NCI-H345 (cell line): ENCODE measurements around the gene TNFAIP6.
A peak's percentile ranks its signal among the peaks of the same experiment; 100 is the strongest.

Source experiments
- DNase-seq: peaks from one replicate; lab custom pipeline; 2025; lab: John Stamatoyannopoulos, UW

Gene TNFAIP6

GRCh38 chr2:151359768-151360461 is 2.5 kb downstream of the TNFAIP6 start:
- no peak for DNase-seq

GRCh38 chr2:151361674-151362370 is 4.4 kb downstream of the TNFAIP6 start:
- no peak for DNase-seq

GRCh38 chr2:151363709-151364108 is 6.3 kb downstream of the TNFAIP6 start:
- no peak for DNase-seq

GRCh38 chr2:151367571-151367970 is 10.2 kb downstream of the TNFAIP6 start:
- DNase-seq: no peak

GRCh38 chr2:151374436-151374835 is 17.0 kb downstream of the TNFAIP6 start:
- no peak for DNase-seq

GRCh38 chr2:151379169-151379568 is 21.8 kb downstream of the TNFAIP6 start:
- DNase-seq: no peak

GRCh38 chr2:151380580-151381235 is 23.3 kb downstream of the TNFAIP6 start:
- no peak for DNase-seq

- DNase-seq: no peak
These were observed 23.9 kb downstream of the TNFAIP6 start for GRCh38 chr2:151381266-151381665.

- DNase-seq: no peak
These were observed 30.6 kb downstream of the TNFAIP6 start for GRCh38 chr2:151388011-151388410.

- no peak for DNase-seq
These were observed 34.0 kb downstream of the TNFAIP6 start for GRCh38 chr2:151391436-151391835.

- no peak for DNase-seq
These were observed 37.1 kb downstream of the TNFAIP6 start for GRCh38 chr2:151394509-151394908.

GRCh38 chr2:151395509-151396374 is 38.4 kb downstream of the TNFAIP6 start:
- no peak for DNase-seq

GRCh38 chr2:151399981-151400380 is 42.6 kb downstream of the TNFAIP6 start:
- DNase-seq: no peak

- DNase-seq: no peak
These were observed 43.8 kb downstream of the TNFAIP6 start for GRCh38 chr2:151401149-151401548.

- DNase-seq: no peak
These were observed 46.5 kb downstream of the TNFAIP6 start for GRCh38 chr2:151403914-151404313.

GRCh38 chr2:151405376-151405775 is 48.0 kb downstream of the TNFAIP6 start:
- DNase-seq: no peak

- DNase-seq: no peak
These were observed 49.9 kb downstream of the TNFAIP6 start for GRCh38 chr2:151407281-151407680.

- no peak for DNase-seq
These were observed 51.6 kb downstream of the TNFAIP6 start for GRCh38 chr2:151408788-151409600.

GRCh38 chr2:151409601-151410484 is 52.5 kb downstream of the TNFAIP6 start, which contains the start of gene RIF1:
TSS of gene RIF1 (plus strand) at chr2:151409902. CDS start at chr2:151410424, 522 bp downstream.
- peak; percentile 96 for DNase-seq

GRCh38 chr2:151410485-151410834 is 53.1 kb downstream of the TNFAIP6 start:
- DNase-seq: peak; percentile 46
